ENCODE data around the gene ZNF236. TPM values are rescaled to one million over a fixed set of nuclear protein-coding genes. Genes with fewer than 3 reads are reported as not detected.

Gene ZNF236
- total RNA-seq, 4 donors from 2014 or later, result 6.2 to 16.5 (median 10.7) TPM

DNA sequence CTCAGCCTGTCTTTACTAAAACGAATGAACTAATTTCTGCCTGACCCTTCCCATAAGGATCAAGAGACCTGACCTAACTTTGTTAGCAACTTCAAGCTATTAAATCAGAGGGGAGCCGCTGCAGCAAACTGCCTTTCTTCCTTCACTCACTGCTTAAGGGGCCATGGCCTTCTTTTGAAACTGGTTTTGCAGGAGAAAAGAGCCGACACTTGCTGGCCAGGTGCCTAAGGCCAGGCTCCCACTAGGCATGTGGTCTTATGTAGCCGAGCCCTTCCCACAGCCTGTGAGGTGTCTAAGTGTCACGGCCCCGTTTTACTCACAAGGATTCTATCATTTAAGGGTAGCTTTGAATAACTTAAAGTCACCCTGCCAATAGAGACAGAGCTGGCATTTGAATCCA lies 130.8 kb downstream of the ZNF236 start:
- DNase-seq, result no peak
- H3K4me3 ChIP-seq, result no peak overlapping the region
- no peak for TF ChIP-seq POLR2A (IDR thresholded peaks at IDR 0.05)
- TF ChIP-seq, protein P1, sequence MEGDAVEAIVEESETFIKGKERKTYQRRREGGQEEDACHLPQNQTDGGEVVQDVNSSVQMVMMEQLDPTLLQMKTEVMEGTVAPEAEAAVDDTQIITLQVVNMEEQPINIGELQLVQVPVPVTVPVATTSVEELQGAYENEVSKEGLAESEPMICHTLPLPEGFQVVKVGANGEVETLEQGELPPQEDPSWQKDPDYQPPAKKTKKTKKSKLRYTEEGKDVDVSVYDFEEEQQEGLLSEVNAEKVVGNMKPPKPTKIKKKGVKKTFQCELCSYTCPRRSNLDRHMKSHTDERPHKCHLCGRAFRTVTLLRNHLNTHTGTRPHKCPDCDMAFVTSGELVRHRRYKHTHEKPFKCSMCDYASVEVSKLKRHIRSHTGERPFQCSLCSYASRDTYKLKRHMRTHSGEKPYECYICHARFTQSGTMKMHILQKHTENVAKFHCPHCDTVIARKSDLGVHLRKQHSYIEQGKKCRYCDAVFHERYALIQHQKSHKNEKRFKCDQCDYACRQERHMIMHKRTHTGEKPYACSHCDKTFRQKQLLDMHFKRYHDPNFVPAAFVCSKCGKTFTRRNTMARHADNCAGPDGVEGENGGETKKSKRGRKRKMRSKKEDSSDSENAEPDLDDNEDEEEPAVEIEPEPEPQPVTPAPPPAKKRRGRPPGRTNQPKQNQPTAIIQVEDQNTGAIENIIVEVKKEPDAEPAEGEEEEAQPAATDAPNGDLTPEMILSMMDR (IDR thresholded peaks at IDR 0.05), result no peak
- 46 to 57% methylated on average over 6 of the region's 6 CpGs for WGBS, 2 donors
- peak overlapping the region in 1 of 4 donors; percentile 39 for H3K27ac ChIP-seq
- H3K4me1 ChIP-seq, result peaks cover 0 to 12% (median 0%) of the 10 kb centered on the region in 3 donors
- peaks cover 7 to 85% (median 10%) of the 10 kb centered on the region in 3 donors for H3K36me3 ChIP-seq
- intact Hi-C loops (cut with DNase I), result no loop called here
- no peaks in the 10 kb centered on the region for H3K9me3 ChIP-seq
- no peaks in the 10 kb centered on the region for H3K27me3 ChIP-seq

DNA sequence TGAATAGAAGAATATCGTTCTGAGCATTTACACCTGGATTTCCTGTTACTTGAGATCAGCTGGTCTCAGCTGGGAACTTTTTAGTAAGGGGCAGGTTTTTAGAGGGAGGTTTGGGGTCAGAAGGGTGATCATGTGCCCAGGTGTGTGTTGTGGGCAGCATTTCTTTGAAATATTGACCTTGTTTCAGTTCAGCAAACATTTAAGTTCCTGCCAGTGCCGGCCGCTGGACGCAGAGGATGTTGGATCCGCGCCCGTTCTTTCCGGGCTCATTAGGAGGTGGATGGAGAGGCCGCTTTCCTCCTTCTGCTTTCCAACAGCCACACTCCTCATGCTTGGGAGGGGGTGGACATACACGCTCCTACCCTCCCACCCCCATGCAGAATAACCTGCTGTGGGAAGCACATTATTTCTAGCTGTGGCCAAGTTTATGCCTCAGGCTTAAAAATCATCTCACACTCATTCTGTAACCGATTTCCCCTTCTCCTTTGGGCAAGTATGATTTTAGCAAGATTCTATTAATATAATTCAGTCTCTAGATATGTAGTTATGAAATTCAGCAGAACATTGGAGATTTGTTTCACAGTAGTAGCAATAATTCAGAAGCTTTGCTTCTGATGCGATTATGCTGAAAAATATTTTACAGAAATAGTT lies 131.4 kb downstream of the ZNF236 start:
- H3K9me3 ChIP-seq, result no peaks in the 10 kb centered on the region

DNA sequence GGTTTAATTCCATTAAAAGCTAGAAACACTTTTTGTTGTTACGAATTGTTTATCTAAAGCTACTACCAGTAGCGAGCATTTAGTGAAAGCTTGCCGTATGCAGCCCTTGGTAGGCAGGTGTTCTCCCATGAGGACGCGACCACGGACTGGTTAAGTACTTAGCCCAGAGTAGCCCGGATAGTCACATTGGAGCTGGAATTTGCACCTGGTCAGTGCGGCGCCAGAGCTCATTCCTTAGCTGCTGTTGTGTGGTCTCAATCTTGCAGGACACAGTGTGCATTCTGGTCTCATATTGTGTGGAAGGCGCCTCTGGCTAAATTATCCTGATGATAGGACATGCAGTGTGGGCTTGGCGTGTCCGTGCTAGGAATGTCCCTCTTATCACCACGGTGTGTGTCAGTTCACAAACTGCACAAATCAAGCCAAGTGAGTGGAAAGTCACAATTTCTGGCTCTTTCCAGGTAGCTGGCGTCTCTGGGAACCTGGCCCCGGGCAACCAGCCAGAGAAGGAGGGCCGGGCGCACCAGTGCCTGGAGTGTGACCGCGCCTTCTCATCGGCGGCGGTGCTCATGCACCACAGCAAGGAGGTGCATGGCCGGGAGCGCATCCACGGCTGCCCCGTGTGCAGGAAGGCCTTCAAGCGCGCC lies 133.3 kb downstream of the ZNF236 start:
- intact Hi-C loops (cut with DNase I), result no loop called here
- TF ChIP-seq, protein P1 (IDR thresholded peaks at IDR 0.05), result no peak
- no peak for TF ChIP-seq POLR2A (IDR thresholded peaks at IDR 0.05)
- no peak overlapping the region for H3K27ac ChIP-seq
- H3K36me3 ChIP-seq, result peaks cover 7 to 85% (median 18%) of the 10 kb centered on the region in 3 donors
- H3K27me3 ChIP-seq, result no peaks in the 10 kb centered on the region
- H3K9me3 ChIP-seq, result no peaks in the 10 kb centered on the region
- 95 to 98% methylated on average over 9 to 18 of the region's 28 CpGs for WGBS, 2 donors
- no peak for DNase-seq
- H3K4me3 ChIP-seq, result no peak overlapping the region
- peaks cover 0 to 12% (median 0%) of the 10 kb centered on the region in 3 donors for H3K4me1 ChIP-seq

More for the DNA sequence above, 131.4 kb downstream of the ZNF236 start:
- Histone ChIP-seq H3K4me1 (peaks cover 0 to 12% (median 0%) of the 10 kb centered on the region in 3 donors), H3K36me3 (peaks cover 7 to 85% (median 10%) of the 10 kb centered on the region in 3 donors), H3K4me3 (peak overlapping the region in 1 of 4 donors; percentile 15), H3K27me3 (no peaks in the 10 kb centered on the region), H3K27ac (peak overlapping the region in 1 of 4 donors; percentile 39)
- WGBS, 2 donors, result 43 to 71% methylated on average over 11 to 12 of the region's 12 CpGs
- intact Hi-C loops (cut with DNase I), result no loop called here
- TF ChIP-seq, protein P1 (IDR thresholded peaks at IDR 0.05), result no peak
- TF ChIP-seq POLR2A (IDR thresholded peaks at IDR 0.05), result no peak
- DNase-seq, result no peak

DNA sequence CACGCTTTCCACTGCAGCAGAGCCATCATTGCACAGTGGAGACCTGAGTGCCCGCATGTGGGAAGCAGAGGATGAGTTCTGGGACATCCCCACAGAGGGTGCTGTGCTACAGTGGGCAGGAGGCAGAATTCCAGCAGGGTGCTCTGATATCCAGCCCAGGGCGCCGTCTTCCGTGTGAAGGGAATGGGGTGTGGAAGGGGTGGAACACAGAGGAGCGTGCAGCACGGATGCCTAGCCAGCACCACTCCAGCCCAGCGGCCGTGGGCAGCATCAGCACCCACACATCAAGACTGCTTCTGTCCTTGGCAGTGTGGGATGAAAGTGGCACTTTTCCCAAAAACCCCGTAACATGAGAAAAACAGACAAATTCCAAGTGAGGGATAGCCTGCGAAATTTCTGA lies 134.3 kb downstream of the ZNF236 start:
- 88 to 96% methylated on average over 8 of the region's 11 CpGs for WGBS, 2 donors
- H3K27ac ChIP-seq, result no peak overlapping the region
- H3K36me3 ChIP-seq, result peaks cover 7 to 85% (median 19%) of the 10 kb centered on the region in 3 donors
- H3K27me3 ChIP-seq, result no peaks in the 10 kb centered on the region
- H3K4me3 ChIP-seq, result no peak overlapping the region
- peaks cover 0 to 12% (median 0%) of the 10 kb centered on the region in 3 donors for H3K4me1 ChIP-seq
- H3K9me3 ChIP-seq, result no peaks in the 10 kb centered on the region
- TF ChIP-seq, protein P1 (IDR thresholded peaks at IDR 0.05), result no peak
- no peak for TF ChIP-seq POLR2A (IDR thresholded peaks at IDR 0.05)
- intact Hi-C loops (cut with DNase I), result no loop called here
- DNase-seq, result no peak
